ENCODE data around the gene TPRKB. TPM values are rescaled to one million over a fixed set of nuclear protein-coding genes. Genes with fewer than 3 reads are reported as not detected.

Gene TPRKB
- total RNA-seq, 1 donor from 2014 or later: 33.3 TPM

Other genes with a start within 250 kb of the TPRKB start
- gene NAT8, start 94.9 kb downstream of the TPRKB start, total RNA-seq (ENCODE audit: unreplicated experiment): not detected
- 32.4 TPM for gene DUSP11, start 42.8 kb upstream of the TPRKB start, total RNA-seq (ENCODE audit: unreplicated experiment)
- gene C2orf78, start 46.8 kb upstream of the TPRKB start, total RNA-seq (ENCODE audit: unreplicated experiment): not detected
- 29.2 TPM for gene STAMBP, start 91.6 kb upstream of the TPRKB start, total RNA-seq (ENCODE audit: unreplicated experiment)
- 8.3 TPM for gene ACTG2, start 155.7 kb upstream of the TPRKB start, total RNA-seq (ENCODE audit: unreplicated experiment)
- 68.3 TPM for gene DGUOK, start 189.5 kb upstream of the TPRKB start, total RNA-seq (ENCODE audit: unreplicated experiment)
- gene TET3, start 247.6 kb upstream of the TPRKB start, total RNA-seq (ENCODE audit: unreplicated experiment): 23.0 TPM